Measurements from ENCODE around the gene GRID2. TPM values are rescaled to one million over a fixed set of nuclear protein-coding genes. Genes with fewer than 3 reads are reported as not detected.

GRID2 gene
- total and polyA plus RNA-seq, 2 donors (not counting 1 experiment from before 2014, with no cell fraction given), result under 0.01 to 0.02 TPM

DNA sequence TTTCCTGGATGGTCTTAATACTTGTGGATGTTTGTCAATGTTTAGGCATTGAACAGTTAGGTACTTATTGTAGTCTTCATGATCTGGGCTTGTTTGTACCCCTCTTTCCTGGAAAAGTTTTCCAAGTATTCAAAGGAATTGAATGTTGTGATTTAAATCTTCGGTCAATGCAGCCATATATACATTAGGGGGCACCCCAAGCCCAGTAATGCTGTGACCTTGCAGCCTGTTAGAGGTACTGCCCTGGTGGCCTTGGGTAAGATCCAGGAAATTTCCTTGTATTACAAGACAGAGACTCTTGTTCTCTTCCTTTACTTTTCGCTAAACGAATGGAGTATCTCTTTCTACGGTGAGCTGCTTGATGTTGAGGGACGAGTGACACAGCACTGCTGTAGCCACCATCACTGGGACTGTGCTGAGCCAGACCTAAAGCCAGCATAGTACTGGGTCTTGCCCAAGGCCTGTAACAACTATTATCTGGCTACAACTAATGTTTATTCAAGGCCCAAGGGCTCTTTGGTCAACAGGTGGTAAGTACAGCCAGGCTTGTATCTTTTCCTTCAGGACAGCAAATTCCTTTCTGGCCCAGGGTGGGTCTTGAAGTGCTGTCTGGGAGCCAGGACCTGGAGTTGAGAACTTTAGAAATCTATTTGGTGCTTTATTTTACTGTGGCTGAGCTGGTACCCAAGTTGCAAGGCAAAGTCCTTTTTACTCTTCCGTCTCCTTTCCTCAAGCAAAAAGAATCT, 1406.5 kb downstream of the GRID2 start:
- H3K27ac ChIP-seq (ENCODE audit: insufficient read depth, low read length), result no peak overlapping the region
- no peak overlapping the region for H3K4me3 ChIP-seq (replicated peaks in 1 of 4; ENCODE audit: control extremely low read depth in 1 of 4, insufficient read depth in 1 of 4, low read depth in 3 of 4, low read length in 4 of 4)
- H4K20me1 ChIP-seq (ENCODE audit: control insufficient read depth, extremely low read depth, insufficient read depth, low read length), result no peaks in the 10 kb centered on the region
- H3K36me3 ChIP-seq (ENCODE audit: control insufficient read depth, insufficient read depth, low read length), result no peaks in the 10 kb centered on the region
- H3K9me3 ChIP-seq (ENCODE audit: control insufficient read depth, insufficient read depth, low read depth, low read length), result no peaks in the 10 kb centered on the region
- H3K79me2 ChIP-seq (ENCODE audit: control insufficient read depth, insufficient read depth, low read length), result no peaks in the 10 kb centered on the region
- H3K4me2 ChIP-seq (ENCODE audit: extremely low read depth, insufficient read depth, low read length), result no peak overlapping the region
- no peak for TF ChIP-seq EZH2 (IDR thresholded peaks at IDR 0.05; ENCODE audit: low read length, missing control alignments)
- no peak overlapping the region for H3K9ac ChIP-seq (ENCODE audit: insufficient read depth, low read length)
- DNase-seq (ENCODE audit: low read depth in 2 of 2), result peak in 1 of 2 donors; percentile 11
- no peak overlapping the region for H2AFZ ChIP-seq (ENCODE audit: low read length)
- H3K27me3 ChIP-seq (ENCODE audit: control insufficient read depth, insufficient read depth, low read length), result no peaks in the 10 kb centered on the region
- H3K4me1 ChIP-seq (ENCODE audit: control insufficient read depth, extremely low read depth, insufficient read depth, low read length), result no peaks in the 10 kb centered on the region

DNA sequence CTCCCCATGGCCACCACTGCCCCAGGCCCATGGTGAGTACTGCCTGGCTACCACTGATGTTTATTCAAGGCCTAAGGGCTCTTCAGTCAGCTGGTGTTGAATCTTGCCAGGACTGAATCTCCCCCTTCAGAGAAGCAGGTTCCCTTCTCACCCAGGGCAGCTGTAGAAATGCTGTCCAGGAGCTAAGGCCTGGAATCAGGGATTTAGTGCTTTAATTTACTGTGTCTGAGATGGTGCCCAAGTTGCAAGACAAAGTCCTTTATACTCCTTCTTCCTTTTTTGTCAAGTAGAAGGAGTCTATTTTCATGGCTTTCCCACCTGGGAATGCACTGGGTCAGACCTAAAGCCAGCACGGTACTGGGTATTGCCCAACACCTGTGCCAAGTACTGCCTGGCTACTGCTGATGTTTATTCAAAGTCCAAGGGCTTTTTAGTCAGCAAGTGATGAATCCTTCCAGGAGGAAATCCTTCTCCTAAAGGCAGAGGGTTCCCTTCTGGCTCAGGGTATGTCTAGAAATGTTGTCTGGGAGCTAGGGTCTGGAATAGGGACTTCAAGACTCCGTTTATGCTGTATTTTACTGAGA, 1407.2 kb downstream of the GRID2 start:
- no peaks in the 10 kb centered on the region for H3K9me3 ChIP-seq (ENCODE audit: control insufficient read depth, insufficient read depth, low read depth, low read length)
- TF ChIP-seq, protein P1, sequence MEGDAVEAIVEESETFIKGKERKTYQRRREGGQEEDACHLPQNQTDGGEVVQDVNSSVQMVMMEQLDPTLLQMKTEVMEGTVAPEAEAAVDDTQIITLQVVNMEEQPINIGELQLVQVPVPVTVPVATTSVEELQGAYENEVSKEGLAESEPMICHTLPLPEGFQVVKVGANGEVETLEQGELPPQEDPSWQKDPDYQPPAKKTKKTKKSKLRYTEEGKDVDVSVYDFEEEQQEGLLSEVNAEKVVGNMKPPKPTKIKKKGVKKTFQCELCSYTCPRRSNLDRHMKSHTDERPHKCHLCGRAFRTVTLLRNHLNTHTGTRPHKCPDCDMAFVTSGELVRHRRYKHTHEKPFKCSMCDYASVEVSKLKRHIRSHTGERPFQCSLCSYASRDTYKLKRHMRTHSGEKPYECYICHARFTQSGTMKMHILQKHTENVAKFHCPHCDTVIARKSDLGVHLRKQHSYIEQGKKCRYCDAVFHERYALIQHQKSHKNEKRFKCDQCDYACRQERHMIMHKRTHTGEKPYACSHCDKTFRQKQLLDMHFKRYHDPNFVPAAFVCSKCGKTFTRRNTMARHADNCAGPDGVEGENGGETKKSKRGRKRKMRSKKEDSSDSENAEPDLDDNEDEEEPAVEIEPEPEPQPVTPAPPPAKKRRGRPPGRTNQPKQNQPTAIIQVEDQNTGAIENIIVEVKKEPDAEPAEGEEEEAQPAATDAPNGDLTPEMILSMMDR (conservative IDR thresholded peaks at IDR 0.05 in 1 of 2, IDR thresholded peaks at IDR 0.05 in 1 of 2; ENCODE audit: low read depth in 1 of 2, low read length in 2 of 2), result no peak
- TF ChIP-seq EZH2 (IDR thresholded peaks at IDR 0.05; ENCODE audit: low read length, missing control alignments), result no peak
- no peak overlapping the region for H3K4me2 ChIP-seq (ENCODE audit: extremely low read depth, insufficient read depth, low read length)
- H2AFZ ChIP-seq (ENCODE audit: low read length), result no peak overlapping the region
- no peaks in the 10 kb centered on the region for H3K4me1 ChIP-seq (ENCODE audit: control insufficient read depth, extremely low read depth, insufficient read depth, low read length)
- no peaks in the 10 kb centered on the region for H3K36me3 ChIP-seq (ENCODE audit: control insufficient read depth, insufficient read depth, low read length)
- H3K27ac ChIP-seq (ENCODE audit: insufficient read depth, low read length), result no peak overlapping the region
- no peak for DNase-seq (ENCODE audit: low read depth in 2 of 2)
- no peaks in the 10 kb centered on the region for H4K20me1 ChIP-seq (ENCODE audit: control insufficient read depth, extremely low read depth, insufficient read depth, low read length)
- no peak overlapping the region for H3K4me3 ChIP-seq (replicated peaks in 1 of 4; ENCODE audit: control extremely low read depth in 1 of 4, insufficient read depth in 1 of 4, low read depth in 3 of 4, low read length in 4 of 4)
- no peak overlapping the region for H3K9ac ChIP-seq (ENCODE audit: insufficient read depth, low read length)
- no peaks in the 10 kb centered on the region for H3K79me2 ChIP-seq (ENCODE audit: control insufficient read depth, insufficient read depth, low read length)
- no peaks in the 10 kb centered on the region for H3K27me3 ChIP-seq (ENCODE audit: control insufficient read depth, insufficient read depth, low read length)

DNA sequence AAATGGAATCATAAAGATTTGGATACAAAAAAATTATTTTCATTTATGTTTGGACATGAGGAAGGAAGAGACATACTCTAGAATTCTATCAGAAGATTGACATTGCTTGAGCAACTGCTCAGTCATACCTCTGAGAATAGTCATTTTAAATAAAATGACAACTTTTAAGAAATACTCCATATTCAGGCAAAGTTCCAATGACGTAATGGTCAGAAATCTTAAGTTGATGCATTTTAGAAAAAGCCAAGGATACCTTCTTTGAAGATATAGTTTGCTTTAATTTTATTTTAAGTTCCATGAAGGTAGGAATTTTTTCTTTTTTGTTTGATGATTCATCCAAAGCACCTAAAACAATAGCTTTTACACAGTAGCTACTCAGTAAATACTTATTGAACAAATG, 1414.5 kb downstream of the GRID2 start:
- H4K20me1 ChIP-seq (ENCODE audit: control insufficient read depth, extremely low read depth, insufficient read depth, low read length), result no peaks in the 10 kb centered on the region
- H3K4me2 ChIP-seq (ENCODE audit: extremely low read depth, insufficient read depth, low read length), result no peak overlapping the region
- H3K79me2 ChIP-seq (ENCODE audit: control insufficient read depth, insufficient read depth, low read length), result no peaks in the 10 kb centered on the region
- no peak overlapping the region for H3K27ac ChIP-seq (ENCODE audit: insufficient read depth, low read length)
- DNase-seq (ENCODE audit: low read depth in 2 of 2), result no peak
- no peak overlapping the region for H3K9ac ChIP-seq (ENCODE audit: insufficient read depth, low read length)
- no peaks in the 10 kb centered on the region for H3K36me3 ChIP-seq (ENCODE audit: control insufficient read depth, insufficient read depth, low read length)
- no peak overlapping the region for H3K4me3 ChIP-seq (replicated peaks in 1 of 4; ENCODE audit: control extremely low read depth in 1 of 4, insufficient read depth in 1 of 4, low read depth in 3 of 4, low read length in 4 of 4)
- H3K9me3 ChIP-seq (ENCODE audit: control insufficient read depth, insufficient read depth, low read depth, low read length), result no peaks in the 10 kb centered on the region
- no peaks in the 10 kb centered on the region for H3K4me1 ChIP-seq (ENCODE audit: control insufficient read depth, extremely low read depth, insufficient read depth, low read length)
- H2AFZ ChIP-seq (ENCODE audit: low read length), result no peak overlapping the region
- TF ChIP-seq, protein P1 (conservative IDR thresholded peaks at IDR 0.05 in 1 of 2, IDR thresholded peaks at IDR 0.05 in 1 of 2; ENCODE audit: low read depth in 1 of 2, low read length in 2 of 2), result no peak
- TF ChIP-seq EZH2 (IDR thresholded peaks at IDR 0.05; ENCODE audit: low read length, missing control alignments), result no peak
- H3K27me3 ChIP-seq (ENCODE audit: control insufficient read depth, insufficient read depth, low read length), result no peaks in the 10 kb centered on the region

Data from fibroblast of lung (primary cell).